HUES48 (cell line): ENCODE measurements around the gene PNPT1.
A peak's percentile ranks its signal among the peaks of the same experiment; 100 is the strongest.

Experiments
- H3K27ac ChIP-seq: one replicate; pipeline ENCODE4 v1.7.0; 2013; ENCODE audit warnings: low read depth, low read length, inconsistent platforms
- H3K27me3 ChIP-seq: 2 replicates; pipeline ENCODE4 v1.6.1; 2013; ENCODE audit warnings: mild to moderate bottlenecking, low read length; ENCODE audit not compliant: control insufficient read depth, insufficient read depth
- H3K36me3 ChIP-seq: 2 replicates; pipeline ENCODE4 v1.6.1; 2013; ENCODE audit warnings: low read length; ENCODE audit not compliant: control insufficient read depth, insufficient read depth
- H3K4me1 ChIP-seq: 2 replicates; pipeline ENCODE4 v1.6.1; 2013; ENCODE audit warnings: mild to moderate bottlenecking, low read length; ENCODE audit not compliant: control insufficient read depth, insufficient read depth
- H3K4me3 ChIP-seq: 2 replicates; pipeline ENCODE4 v1.5.1; 2013; ENCODE audit warnings: mild to moderate bottlenecking, low read depth, low read length
- H3K9ac ChIP-seq: 2 replicates; pipeline ENCODE4 v1.6.1; 2013; ENCODE audit warnings: mild to moderate bottlenecking, low read depth, low read length, moderate library complexity
- H3K9me3 ChIP-seq: 2 replicates; pipeline ENCODE4 v1.6.1; 2013; ENCODE audit warnings: low read length; ENCODE audit not compliant: control insufficient read depth, insufficient read depth

PNPT1 gene

GRCh38 chr2:55617175-55618024, 76.2 kb downstream of the PNPT1 start, which contains the start of gene PPP4R3B:
Gene PPP4R3B, minus strand, starts transcription at chr2:55617622. Its CDS starts 337 bp downstream, at chr2:55617285.
- H3K27me3 ChIP-seq: no peaks in the 10 kb centered on the region
- peak within 1 kb of the TSS; percentile 91 for H3K4me3 ChIP-seq
- peak within 1 kb of the TSS; percentile 94 for H3K27ac ChIP-seq
- peaks cover 6% of the 10 kb centered on the region; the same call in 1 of the 2 replicates for H3K4me1 ChIP-seq
- no peaks in the 10 kb centered on the region for H3K9me3 ChIP-seq
- peaks cover 32% of the 10 kb centered on the region for H3K36me3 ChIP-seq
- peak within 1 kb of the TSS; percentile 95 for H3K9ac ChIP-seq

- H3K36me3 ChIP-seq: peaks cover 37% of the 10 kb centered on the region
- no peaks in the 10 kb centered on the region for H3K9me3 ChIP-seq
- H3K4me1 ChIP-seq: peaks cover 6% of the 10 kb centered on the region; the same call in 1 of the 2 replicates
- H3K27me3 ChIP-seq: no peaks in the 10 kb centered on the region
- H3K27ac ChIP-seq: peak overlapping the region; percentile 94
- peak overlapping the region; percentile 95 for H3K9ac ChIP-seq
- H3K4me3 ChIP-seq: peak overlapping the region; percentile 91
Observed at GRCh38 chr2:55616551-55617174, 77.0 kb downstream of the PNPT1 start.

- Histone ChIP-seq H3K4me3 (no peak overlapping the region), H3K36me3 (peaks cover 42% of the 10 kb centered on the region), H3K27me3 (no peaks in the 10 kb centered on the region)
Observed at GRCh38 chr2:55611997-55612396, 81.6 kb downstream of the PNPT1 start.

GRCh38 chr2:55610954-55611743, 82.5 kb downstream of the PNPT1 start:
- Histone ChIP-seq H3K36me3 (peaks cover 42% of the 10 kb centered on the region), H3K9ac (no peak overlapping the region)

More at GRCh38 chr2:55611997-55612396, 81.6 kb downstream of the PNPT1 start:
- Histone ChIP-seq H3K9me3 (no peaks in the 10 kb centered on the region), H3K27ac (no peak overlapping the region), H3K9ac (no peak overlapping the region), H3K4me1 (peaks cover 3% of the 10 kb centered on the region; the same call in 1 of the 2 replicates)

GRCh38 chr2:55609938-55610578, 83.6 kb downstream of the PNPT1 start:
- Histone ChIP-seq H3K9me3 (no peaks in the 10 kb centered on the region), H3K4me3 (no peak overlapping the region), H3K4me1 (no peaks in the 10 kb centered on the region), H3K9ac (no peak overlapping the region), H3K27ac (no peak overlapping the region), H3K36me3 (peaks cover 39% of the 10 kb centered on the region), H3K27me3 (no peaks in the 10 kb centered on the region)

More at GRCh38 chr2:55610954-55611743, 82.5 kb downstream of the PNPT1 start:
- H3K4me1 ChIP-seq: peaks cover 3% of the 10 kb centered on the region; the same call in 1 of the 2 replicates
- no peak overlapping the region for H3K4me3 ChIP-seq
- H3K27me3 ChIP-seq: no peaks in the 10 kb centered on the region
- H3K9me3 ChIP-seq: no peaks in the 10 kb centered on the region
- no peak overlapping the region for H3K27ac ChIP-seq

GRCh38 chr2:55609193-55609794, 84.3 kb downstream of the PNPT1 start:
- no peaks in the 10 kb centered on the region for H3K27me3 ChIP-seq
- H3K4me3 ChIP-seq: no peak overlapping the region
- H3K4me1 ChIP-seq: no peaks in the 10 kb centered on the region
- H3K36me3 ChIP-seq: peaks cover 31% of the 10 kb centered on the region
- H3K9me3 ChIP-seq: no peaks in the 10 kb centered on the region
- H3K27ac ChIP-seq: no peak overlapping the region
- H3K9ac ChIP-seq: no peak overlapping the region

GRCh38 chr2:55607717-55608116, 85.9 kb downstream of the PNPT1 start:
- Histone ChIP-seq H3K4me3 (no peak overlapping the region), H3K27ac (no peak overlapping the region), H3K27me3 (no peaks in the 10 kb centered on the region), H3K9ac (no peak overlapping the region), H3K4me1 (no peaks in the 10 kb centered on the region), H3K9me3 (no peaks in the 10 kb centered on the region), H3K36me3 (peaks cover 23% of the 10 kb centered on the region)

- Histone ChIP-seq H3K9ac (no peak overlapping the region), H3K27me3 (no peaks in the 10 kb centered on the region), H3K4me3 (no peak overlapping the region), H3K4me1 (no peaks in the 10 kb centered on the region), H3K27ac (no peak overlapping the region), H3K36me3 (peaks cover 20% of the 10 kb centered on the region), H3K9me3 (no peaks in the 10 kb centered on the region)
Observed at GRCh38 chr2:55604027-55604565, 89.5 kb downstream of the PNPT1 start.

GRCh38 chr2:55601849-55602248, 91.8 kb downstream of the PNPT1 start:
- Histone ChIP-seq H3K9ac (no peak overlapping the region), H3K36me3 (peaks cover 33% of the 10 kb centered on the region), H3K9me3 (no peaks in the 10 kb centered on the region), H3K27me3 (no peaks in the 10 kb centered on the region), H3K27ac (no peak overlapping the region), H3K4me1 (no peaks in the 10 kb centered on the region), H3K4me3 (no peak overlapping the region)
